HG03354 (cell line): ENCODE results near the gene POC1B.

Experiments used
- ATAC-seq: cut with Tn5 transposase; IDR thresholded peaks from one replicate; pipeline ENCODE4 v1.9.1; 2021; ENCODE audit warnings: mild to moderate bottlenecking; ENCODE audit not compliant: unreplicated experiment, poor library complexity, severe bottlenecking

POC1B gene

DNA sequence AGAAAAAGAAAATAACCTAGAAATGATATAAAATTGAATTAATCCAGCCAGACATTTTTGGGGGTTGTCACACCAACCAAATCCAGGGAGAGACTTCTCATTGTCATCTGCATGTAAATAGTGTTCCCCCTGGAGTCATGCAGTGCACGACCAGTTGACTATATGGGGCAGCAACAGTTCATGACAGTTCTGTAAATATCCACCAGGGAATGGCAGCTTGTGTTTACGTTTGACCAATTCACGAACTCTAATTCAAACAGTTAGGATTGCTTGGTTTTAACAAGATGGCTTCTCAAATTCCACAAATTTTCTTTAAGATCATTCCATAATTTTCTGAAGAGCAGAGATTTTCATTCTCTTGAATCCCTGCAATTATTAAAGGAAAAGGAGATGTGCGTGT is 130.1 kb downstream of the POC1B start:
- ATAC-seq, result no peak

DNA sequence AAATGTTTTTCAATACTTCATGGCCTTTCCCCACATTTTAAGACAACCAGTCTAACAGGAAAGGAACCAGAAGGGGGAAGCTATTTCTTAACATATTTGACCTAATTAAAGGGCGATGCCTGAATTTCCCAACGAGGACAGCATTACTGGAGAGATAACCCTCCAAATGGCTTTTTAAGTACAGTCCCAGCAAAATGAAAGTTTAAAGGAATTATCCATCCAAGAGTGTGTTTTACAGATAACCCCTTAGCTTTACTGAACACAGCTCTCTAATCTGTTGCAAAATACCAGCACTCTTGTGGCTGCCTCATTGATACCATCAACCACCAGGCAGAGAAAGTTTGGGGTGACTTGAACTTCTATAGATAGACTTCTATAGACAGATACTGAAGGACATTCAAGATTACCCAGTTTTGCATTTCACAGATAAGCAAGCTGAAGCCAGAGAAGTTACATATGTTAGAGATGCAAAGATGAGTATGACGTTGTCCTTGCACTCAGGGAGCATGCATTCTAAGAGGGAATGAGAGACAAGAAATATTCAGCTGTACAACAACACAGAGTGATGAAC is 132.2 kb downstream of the POC1B start:
- no peak for ATAC-seq

DNA sequence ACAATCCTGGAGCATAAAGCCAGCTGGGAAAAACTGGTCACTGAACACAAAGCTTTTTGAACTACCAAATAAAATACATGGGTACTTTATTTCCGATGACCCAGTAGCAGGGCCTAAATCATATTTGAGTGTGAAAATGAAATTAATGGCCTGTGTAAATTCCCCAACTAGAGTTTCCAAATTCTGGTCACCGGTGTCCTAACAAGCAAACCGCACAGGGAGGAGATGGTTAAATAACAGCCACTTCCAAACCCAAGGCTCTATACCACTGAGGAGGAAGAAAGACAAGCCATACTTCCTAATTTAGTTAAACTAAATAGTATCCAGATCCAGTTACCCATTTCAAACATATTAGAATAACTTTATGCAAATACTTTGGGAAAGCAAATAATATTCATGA is 133.5 kb downstream of the POC1B start:
- ATAC-seq, result no peak

DNA sequence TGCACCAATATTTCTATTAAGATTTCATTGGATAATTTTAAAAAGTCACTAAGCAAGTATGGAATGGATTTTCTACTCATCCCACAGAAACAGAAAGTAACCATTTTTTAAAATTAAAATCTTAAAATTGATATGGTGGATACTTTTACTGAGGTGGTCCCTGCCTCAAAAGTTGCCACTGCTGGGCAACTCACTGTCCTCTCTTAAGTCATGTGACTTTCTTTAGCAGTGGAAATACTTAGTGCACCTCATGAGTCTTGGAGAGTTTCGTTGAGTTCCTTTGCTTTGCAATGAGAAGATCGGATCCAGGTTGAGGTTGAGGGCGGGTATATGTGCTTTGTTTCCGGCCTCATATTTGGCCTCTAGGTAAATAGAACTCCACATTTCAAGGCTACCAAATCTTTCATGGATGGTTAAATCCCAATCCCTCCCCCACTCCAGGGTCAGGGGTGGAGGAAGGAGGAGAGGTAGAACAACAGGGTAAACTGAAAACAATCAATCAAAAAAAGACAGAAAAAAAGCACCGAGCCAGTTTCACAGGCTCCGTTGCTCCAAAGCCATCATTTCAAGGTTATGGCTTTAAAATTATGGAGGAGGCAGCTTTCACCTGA is 134.0 kb downstream of the POC1B start:
- no peak for ATAC-seq

DNA sequence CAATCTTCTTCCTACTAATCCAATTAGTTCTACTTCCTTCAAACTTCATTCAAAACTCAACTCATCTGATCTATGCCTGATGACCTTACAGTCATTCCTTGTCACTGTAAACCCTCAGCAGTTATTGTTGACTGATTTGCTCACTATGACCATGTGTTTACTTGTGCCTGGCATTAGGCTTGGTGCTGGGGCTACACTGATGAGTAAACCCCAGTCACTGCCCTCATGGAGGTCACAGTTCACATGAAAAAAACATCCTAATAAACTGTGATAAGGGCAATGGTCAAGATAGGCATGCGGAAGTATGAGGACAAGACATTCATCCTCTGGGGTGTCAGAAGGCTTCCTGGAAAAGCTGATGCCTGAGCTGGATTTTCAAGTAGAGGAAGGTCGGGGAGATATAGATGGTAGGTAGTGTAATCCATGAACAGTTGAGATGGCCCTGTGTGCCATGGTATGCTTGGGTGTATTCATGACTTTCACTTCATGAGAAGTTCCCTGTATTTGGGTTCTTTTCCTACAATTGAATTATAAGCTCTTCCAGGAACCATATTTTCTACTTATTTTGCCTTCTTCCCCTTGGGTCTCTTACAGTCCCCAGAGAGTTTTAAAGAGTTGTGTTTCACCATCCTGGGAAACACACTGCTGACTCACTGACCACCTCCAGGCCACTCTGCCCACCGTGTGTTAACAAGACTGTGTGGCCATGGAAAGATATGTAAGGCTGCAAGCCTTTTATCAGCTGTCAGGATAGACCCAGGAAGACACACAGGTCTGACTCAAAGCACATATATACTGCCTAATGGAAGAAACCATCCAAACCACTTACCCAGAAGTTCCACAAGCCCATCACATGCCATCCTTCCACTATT is 134.8 kb downstream of the POC1B start:
- no peak for ATAC-seq

DNA sequence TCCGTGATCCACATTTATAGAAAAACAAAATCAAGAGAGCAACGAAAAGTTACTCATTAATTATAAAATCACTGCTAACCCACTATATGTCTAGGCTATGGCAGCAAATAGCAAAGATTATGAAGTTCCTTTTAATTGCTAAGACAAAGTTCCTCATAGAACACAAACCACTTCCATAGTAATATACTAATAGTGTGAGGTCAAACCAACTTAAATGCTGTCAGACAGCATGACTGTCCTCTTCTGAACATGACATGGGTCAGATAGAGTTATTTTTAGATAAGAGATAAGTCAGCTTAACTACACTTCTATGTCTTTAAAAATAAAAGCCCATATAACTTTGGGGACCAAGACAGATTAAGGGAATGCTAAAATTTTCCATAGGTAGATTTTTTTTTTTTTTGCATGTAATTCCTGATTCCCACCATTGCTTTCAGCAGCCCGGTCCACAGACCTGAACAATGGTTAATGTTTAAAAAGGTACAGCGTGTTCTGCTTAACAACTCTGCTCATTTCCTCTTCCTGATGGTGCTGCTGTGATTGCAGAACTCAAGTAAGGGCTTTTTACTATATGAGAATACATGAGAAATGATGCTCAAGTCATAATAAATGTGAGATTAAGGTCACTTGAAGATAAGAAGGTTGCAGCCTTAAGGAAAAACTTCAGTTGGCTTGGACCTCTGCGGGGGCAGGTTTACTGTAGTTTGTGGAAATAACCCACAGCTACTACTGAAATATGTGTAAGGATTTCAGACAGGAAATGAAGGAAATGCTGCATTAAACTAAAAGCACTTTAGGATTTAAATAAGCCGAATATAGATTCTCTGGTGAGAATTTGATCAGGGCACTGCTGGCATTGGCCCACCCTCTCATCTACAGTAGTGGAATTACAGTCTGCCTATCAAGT is 135.8 kb downstream of the POC1B start:
- peak; percentile 93 for ATAC-seq

DNA sequence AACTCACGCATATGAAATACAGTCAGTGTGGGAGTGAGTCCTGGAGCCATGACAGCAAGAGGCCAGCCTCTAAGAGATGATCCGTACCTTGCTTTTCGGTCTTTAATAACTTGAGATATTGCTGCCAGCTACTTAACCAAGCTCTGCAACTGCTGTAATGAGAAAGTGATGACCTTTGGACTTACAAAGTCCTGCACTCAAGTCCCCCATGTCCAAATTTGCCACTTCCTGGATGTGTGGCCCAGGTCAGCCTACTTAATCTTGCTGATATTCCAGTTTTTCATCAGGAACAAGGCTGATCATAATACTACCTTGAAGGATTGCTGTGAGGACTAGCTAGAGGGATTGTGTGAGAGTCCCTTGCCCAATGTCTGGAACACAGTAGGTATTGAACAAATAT is 139.7 kb downstream of the POC1B start:
- ATAC-seq, result no peak

DNA sequence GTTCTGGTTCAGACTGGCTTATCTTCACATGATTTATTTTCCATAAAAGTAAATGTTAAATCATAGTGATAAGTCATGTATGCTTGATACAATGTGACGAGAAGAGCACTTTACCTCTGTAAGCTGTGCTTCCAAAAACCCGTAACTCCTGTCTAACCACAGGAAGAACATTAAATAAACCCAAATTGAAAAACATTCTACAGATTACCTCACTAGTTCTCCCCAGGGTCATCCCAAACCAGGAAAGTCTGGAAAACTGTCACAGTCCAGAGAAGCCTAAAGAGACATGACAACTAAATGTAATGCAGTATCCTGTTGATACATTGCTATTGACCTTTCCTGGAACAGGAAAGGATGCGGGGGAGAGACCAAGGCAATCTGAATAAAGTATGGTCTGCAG is 141.0 kb downstream of the POC1B start:
- no peak for ATAC-seq

DNA sequence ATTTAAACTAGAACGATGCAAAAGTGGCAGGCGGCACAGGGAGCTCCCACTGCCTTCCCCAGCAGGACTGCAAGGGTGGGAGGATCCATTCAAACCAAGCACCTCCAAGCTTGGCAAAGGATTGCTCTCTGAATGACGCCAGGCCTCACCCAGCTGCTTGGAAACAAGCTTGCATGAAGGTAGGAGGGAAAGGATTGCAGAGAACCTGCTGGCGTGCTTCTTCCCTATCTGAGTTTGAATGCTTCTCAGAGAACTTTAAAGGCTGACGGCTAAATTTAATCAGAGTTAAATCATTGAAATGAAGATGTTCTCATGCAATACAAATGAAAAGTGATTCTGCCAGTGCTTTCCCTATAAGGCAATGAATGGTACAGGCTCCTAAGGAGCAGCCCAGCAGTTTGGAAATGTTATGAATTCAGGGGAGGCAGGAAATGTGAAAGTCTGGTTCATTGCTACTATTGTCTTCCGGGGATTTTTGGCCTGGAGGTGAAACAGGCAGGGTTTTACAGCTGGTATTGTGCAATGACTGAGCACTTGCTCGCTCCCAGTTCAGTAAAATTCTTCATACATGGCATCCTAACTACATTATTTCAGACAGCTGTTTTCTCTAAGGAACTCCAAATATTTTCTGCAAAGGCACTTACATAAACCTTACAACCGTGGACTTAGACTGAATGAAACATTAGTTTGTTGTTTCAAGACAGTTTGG is 141.6 kb downstream of the POC1B start:
- no peak for ATAC-seq

DNA sequence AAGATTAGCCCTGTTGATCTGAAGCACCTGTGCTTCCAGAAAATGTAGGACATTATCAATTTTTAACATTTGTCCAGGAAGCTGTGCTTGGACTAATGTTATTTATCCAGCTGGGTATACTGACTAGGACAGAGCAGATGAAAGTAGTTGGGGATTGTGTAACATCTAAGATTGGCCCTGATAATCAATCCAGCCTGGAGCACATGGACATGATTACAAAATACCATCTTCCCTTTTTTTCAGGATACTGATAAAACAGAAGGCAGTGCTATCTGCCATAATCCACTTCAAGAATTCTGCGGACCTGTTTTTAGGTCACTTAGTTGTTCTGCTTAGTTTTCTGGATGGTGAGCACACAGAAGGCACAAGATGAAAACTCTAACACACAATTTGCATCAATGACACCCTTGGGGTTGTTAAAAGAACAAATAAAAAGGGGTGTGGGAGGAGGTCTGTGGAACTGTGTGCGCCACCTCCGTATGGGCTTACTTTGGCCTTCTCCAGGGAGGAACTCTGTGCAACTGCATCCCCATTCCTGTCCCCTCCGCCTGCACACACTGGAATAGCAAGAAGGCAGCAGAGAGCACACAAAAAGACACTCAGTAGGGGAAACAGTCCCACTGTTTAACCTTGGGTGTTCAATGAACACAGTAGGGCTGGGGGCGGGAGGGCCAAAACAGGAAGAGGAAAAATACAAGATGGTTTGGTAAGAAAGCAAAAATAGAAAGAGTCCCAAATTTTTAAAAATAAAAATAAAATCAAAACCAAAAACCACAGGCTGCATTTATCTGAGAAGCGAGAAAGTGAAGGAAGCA is 142.4 kb downstream of the POC1B start:
- ATAC-seq, result no peak

DNA sequence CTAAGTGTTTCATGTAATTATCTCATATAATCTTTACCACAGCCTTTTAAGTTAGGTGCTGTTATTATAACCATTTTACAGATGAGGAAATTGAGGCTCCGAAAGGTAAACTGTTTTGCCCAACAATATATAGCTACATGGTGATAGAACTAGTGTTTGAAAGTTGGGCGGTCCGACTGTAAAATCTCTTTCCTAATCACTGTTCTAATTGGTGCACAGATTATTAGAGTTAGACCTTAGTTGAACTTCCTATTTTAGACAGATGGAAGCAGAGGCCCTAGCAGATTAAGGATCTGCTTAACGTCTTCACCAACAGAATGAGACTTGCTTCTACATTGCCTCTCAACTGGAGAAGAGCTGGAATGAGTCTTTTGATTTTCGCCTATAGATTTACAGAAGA is 143.5 kb downstream of the POC1B start:
- ATAC-seq, result no peak

DNA sequence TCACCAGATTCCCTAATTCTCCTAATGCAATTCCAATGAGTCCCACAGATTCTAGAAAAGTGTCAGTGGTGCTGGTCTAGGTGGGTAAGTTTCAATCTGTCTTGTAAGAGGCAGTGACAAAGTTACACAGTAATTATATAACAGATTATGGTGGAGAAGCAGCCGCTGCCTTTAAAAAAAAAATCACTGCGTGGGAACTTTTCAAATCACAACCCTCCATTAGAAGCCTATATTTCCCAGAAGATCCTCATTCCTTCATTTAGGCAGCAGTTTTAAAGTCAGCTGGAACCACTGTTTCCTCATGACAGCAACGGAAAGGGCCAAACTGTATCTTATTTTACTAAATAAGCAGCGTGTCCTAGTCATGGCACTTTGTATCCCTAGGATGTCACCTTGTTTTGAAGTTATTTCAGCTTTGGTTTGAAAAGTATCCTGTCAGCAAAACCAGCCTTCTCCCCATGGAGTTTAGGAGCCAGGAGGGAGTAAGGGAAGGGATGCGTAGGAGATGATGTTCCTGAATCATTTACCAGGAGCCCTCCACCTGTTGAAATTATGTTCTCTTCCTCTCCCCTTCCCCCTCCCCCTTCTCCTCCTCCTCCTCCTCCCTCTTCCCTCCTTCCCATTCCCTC is 145.9 kb downstream of the POC1B start:
- ATAC-seq, result no peak

DNA sequence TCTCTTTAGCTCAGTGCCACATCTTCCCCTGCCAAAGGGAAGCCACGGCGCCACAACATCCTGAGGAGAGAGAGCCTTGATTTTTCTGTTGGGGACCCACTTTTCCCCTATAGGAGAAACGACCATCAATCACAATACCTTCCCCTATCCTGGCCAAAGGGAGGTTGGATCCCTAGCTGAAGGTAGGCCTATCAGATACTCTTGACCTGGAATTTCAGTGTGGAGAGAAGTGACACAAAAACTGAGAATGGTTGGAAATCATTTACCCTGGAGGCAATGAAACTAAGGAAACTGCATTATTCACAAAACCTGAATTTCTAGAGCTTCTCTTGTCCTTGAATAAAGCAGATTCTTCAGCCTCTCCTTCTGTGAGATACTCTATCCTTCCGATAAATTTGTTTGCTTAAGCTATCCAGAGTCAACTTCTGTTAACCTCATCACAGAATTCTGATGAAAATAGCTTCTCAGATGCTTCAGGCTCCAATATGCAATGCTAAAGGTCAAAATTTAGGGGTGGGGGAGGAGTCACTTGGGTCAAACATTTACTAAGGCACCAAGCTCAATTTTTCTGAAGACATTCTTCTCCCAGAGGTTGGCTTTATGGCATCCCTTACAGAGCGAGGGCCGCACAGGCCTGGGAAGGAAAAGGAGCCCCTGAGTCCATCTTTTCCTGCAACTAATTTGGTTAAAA is 146.6 kb downstream of the POC1B start:
- ATAC-seq, result no peak

DNA sequence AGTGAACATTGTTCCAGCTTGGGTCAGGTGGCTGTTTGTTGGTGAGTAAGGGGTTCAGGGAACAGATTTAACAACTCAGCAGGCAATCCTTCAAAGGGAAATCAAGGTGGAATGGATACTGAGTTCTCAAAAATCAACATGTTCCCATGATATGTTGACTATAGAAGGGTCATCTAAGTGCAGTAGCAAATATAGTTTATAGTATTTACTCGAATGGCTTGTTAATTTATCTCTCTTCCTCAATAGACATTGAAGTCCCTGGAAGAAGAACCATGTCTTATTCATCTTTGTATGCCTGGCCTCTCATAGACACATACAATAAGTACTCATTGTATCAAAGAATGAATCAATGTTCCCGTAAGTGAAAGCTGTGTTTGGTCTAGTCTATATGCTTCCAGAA is 149.0 kb downstream of the POC1B start:
- no peak for ATAC-seq

DNA sequence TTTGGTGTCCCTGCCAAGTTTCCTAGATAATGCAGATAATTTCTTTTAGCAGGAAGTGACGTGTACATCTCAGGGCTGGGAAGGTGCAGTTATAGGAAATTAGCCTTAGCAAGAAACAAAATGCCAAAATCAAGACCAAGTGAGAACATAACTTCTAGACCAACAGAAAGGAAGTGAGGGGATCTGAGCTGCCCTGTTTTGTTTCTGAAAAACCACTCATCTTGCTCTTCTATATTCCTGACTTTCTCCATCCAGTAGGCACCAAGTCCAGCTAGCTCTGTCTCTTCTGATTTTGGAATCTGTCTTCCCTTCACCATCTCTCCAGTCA is 149.7 kb downstream of the POC1B start:
- ATAC-seq, result no peak

DNA sequence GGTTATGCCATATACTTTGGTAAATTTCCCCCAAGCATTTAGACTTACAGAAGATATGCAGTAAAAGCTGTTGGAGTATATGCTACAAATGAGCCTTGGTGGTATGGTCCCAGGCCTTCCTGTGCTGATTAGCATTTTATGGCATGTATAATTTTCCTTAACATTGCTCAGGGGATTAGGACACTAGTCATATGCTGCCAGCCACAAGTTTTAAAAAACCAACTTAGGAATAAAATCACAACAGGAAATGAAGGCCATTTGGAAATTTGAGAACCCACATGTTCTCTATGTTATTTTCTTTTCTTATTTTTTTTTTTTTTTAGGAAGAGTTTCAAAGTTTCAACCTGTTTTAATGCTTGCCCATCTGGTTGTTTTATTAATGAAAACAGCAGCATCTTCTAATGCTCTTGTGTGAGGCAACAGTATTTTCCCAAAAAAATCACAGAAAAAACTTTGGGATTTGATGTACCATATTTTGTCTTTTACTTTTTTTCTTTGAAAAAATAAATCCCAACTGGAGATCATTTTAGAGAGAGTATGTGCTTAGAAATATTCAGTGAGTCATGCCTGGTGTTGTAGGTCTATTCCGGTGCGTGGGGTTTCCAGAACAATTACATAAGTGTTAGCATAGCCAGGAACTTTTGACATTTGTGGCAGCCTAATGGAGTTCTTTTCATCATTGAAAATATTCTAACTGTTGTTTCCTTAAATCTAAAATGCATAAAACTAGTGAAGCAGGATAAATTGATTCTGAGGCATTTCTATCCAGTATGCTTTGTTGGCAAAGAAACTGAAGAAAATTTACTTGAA is 151.9 kb downstream of the POC1B start:
- no peak for ATAC-seq
